AML-193 (cell line): Measurements from ENCODE around the gene TTC39C.
"Not testable (repeated sequence)": the region's sequence is repeated elsewhere in the genome, so short reads cannot be mapped to it uniquely, and the experiment has no call there.

Experiments
- DNase-seq, 2 experiments: peaks; one replicate each; lab custom pipeline; 2025; lab: John Stamatoyannopoulos, UW

The TTC39C gene

GRCh38 chr18:24054130-24054529 lies 39.6 kb downstream of the TTC39C start:
- DNase-seq, result no peak

GRCh38 chr18:24055009-24055804 lies 40.7 kb downstream of the TTC39C start:
- no peak for DNase-seq

GRCh38 chr18:24055878-24056277 lies 41.3 kb downstream of the TTC39C start:
- DNase-seq, result no peak

- DNase-seq, result no peak
These were observed 42.0 kb downstream of the TTC39C start for GRCh38 chr18:24056506-24056905.

DNA sequence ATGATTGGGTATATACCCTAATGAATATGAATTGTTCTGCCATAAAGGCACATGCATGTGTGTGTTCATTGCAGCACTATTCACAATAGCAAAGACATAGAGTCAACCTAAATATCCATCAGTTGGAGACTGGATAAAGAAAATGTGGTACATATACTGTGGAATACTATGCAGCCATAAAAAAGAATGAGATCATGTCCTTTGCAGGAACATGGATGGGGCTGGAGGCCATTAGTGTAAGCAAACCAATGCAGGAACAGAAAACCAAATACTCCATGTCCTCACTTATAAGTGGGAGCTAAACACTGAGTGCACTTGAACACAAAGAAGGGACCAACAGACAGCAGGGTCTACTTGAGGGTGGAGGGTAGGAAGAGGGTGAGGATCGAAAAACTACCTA lies 43.2 kb downstream of the TTC39C start:
- no peak for DNase-seq

- not testable (repeated sequence) for DNase-seq
These were observed 44.8 kb downstream of the TTC39C start for GRCh38 chr18:24059385-24059784.

DNA sequence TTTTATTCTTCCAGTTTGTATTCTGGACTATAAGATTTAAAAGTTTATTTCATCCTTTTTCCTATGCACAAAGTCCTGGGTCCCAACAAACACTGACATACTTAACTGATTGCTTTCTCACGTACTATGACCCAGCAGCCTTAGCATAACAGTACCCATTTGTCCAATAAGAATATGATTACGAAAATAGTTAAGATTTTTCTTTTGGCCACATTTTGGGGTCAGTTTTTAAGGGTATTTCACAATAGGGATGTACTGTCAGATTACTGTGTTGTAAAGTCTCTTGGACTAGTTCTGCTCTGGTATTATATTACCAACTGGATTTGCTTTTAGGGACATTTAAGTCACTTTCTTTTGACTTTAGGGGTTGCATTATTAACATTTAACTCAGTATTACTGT lies 46.1 kb downstream of the TTC39C start:
- DNase-seq, result no peak

- no peak for DNase-seq
These were observed 48.7 kb downstream of the TTC39C start for GRCh38 chr18:24063121-24063731.

DNA sequence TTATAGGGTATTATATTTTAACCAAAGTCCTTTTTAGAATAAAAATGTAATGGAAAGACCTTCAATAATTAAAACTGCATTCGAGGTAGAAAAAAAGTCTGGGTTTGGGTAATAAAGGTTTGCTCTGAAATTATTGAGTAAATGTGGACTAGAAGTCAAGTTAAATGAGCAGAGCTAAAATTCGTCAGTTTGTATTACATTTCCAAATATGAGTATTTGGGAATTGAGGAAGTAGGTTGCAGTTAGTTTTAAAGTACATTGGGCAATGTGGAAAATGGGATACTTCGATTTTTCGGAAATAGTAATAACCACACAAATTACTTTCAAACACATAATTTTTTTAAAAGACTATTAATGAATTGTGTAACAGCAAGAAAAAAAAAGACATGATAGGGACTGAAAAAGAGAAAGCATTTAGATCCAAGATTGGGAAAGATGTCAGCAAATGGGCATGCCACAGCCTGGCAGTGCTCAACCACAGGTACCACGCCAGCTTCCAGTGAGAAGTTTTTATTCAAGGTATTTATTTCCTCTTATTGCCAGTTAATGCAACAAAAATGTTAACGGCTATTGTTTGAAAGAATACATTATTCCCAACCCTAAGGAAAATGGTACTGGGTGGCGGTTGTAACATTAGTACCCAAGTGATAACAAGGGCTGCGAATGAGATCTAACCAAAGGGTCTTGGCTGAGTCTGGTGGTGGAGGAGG lies 50.0 kb downstream of the TTC39C start:
- no peak for DNase-seq

GRCh38 chr18:24065906-24066305 lies 51.4 kb downstream of the TTC39C start:
- DNase-seq, result no peak

DNA sequence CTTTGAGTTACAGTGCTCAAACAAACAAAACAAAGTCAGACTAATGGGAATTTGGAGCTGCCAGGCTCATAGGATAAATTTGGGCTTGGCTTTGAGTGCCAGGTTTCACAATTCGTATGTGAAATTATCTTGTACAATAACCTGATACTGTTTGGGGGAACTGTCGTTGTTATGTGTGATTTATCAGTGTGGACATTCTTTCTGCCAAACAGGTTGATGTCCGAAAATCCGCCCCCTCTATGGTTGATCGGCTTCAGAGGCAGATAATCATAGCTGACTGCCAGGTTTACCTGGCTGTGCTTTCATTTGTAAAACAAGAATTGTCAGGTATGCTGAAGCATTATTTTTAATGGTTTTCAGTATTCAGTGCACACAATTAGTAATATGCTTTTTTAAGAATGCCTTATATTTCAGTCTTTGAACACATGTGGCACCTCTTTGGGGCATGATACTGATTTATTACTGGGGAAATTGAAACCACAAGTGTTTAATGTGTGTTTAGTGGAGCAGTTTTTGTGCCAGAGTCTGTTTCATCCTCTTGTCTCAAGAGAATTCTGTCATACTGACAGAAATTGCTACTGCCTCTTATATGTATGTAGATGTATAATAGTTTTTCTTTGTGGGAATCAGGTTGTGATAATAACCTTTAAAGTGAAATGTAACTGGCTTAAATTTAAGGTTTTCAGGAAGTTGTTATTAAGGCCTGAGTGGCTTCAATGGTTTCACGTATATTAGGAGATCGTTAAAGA lies 54.6 kb downstream of the TTC39C start:
- no peak for DNase-seq

DNA sequence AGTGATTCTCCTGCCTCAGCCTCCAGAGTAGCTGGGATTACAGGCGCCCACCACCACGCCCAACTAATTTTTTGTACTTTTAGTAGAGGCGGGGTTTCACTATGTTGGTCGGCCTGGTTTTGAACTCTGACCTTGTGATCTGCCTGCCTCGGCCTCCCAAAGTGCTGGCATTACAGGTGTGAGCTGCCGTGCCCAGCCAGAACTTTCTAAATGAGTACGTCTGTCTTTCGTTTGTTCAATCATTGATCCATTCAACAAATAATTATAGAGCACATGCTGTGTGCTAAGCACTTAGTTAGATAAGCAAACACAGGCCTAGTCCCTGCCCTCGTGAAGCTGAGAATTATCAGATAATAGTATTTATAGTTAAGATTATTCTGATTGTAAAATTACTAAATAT lies 56.5 kb downstream of the TTC39C start:
- DNase-seq, result no peak

- no peak for DNase-seq
These were observed 57.2 kb downstream of the TTC39C start for GRCh38 chr18:24071779-24072178.

DNA sequence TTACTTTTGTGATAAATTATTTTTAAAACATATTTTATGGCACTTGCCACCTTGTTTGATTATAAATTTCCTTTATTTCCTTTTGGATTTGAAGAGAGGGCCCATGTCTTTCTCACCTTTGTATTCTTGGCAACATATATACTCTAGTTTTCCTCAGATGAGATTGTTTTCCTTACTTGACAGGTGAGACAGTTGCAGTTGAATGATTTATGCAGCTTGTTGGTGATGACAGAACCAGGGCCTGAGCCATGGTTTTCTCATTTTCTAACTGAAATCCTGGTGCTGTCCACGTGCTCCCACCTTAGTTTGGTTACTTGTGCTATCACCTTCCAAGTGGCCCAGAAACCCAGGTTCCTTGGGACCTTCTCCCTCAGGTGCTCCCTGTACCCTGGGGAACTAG lies 58.2 kb downstream of the TTC39C start:
- no peak for DNase-seq

- no peak for DNase-seq
These were observed 59.2 kb downstream of the TTC39C start for GRCh38 chr18:24073791-24074190.

DNA sequence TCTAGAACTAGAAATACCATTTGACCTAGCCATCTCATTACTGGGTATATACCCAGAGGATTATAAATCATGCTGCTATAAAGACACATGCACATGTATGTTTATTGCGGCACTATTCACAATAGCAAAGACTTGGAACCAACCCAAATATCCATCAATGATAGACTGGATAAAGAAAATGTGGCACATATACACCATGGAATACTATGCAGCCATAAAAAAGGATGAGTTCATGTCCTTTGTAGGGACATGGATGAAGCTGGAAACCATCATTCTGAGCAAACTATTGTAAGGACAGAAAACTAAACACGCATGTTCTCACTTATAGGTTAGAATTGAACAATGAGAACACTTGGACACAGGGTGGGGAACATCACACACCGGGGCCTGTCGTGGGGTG lies 60.2 kb downstream of the TTC39C start:
- not testable (repeated sequence) for DNase-seq

DNA sequence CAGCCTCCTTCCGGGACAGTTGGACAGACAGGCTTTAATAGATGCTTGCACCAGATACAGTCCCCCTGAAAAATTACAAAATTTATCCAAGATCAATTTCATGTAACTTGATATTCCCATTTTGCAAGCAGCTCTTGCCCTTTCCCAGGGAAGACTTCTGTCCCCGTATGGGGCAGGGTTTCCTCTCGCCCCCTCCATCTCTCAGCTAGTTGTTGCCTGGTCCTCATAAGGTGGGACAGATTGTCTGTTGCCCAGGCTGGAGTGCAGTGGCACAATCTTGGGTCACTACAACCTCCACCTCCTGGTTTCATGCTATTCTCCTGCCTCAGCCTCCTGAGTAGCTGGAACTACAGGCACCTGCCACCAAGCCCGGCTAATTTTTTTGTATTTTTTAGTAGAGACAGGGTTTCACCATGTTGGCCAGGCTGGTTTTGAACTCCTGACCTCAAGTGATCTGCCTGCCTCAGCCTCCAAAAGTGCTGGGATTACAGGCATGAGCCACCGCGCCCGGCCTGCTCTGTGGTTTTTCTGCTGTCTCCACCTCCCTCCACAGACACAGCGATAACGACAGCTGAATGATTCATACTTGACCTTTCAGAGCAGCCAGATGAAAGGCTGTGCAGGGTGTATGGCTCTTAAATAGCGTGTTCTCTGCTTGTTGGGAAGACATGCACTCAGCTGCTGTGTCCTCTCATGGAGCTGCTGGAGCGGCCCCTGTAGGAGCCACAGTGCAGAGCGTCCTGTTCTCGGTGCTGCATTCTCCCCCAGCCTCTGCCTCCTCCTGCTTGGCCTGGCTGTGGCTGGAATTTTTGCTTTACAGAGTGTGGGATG lies 61.4 kb downstream of the TTC39C start:
- DNase-seq, result peak; percentile 66 to 68

- DNase-seq, result no peak
These were observed 62.4 kb downstream of the TTC39C start for GRCh38 chr18:24076950-24077349.

GRCh38 chr18:24078391-24078790 lies 63.8 kb downstream of the TTC39C start:
- DNase-seq, result no peak

DNA sequence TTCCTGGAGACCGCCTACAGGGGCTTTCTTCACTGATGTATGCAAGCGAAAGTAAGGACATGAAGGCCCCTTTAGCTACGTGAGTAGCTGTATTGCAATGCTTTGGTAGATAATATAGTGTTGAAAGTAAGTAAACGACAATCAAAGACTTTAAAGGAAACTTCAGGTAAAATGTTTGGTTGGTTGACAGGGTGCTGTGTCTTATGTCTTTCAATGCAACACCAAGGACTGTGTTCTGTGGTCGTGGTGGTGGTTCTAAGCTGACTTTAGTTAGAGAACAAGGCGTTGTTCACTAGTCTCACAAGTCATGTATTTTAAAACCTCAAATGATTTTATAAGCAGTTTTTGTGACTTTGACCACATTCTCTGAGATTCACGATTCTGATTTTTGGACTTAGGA lies 66.3 kb downstream of the TTC39C start:
- no peak for DNase-seq

DNA sequence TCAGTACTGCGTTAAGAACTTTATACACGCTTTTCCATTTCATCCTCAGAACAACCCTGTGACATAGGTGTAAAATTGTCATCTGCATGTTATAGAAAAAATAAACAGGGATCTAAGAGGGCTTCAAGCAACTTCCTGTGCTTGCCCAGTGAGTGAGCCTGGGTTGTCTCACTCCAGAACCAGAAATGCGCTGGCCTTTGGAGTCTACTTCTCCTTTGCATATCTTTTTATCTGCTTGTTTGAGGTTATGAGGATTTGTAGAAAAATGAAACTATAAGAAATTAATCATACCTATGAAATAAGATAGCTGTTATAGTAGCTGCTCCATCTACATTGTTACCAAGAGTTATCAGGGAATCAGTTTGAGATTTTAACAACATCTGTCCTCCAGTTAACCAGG lies 69.0 kb downstream of the TTC39C start:
- no peak for DNase-seq

- DNase-seq, result no peak
These were observed 71.5 kb downstream of the TTC39C start for GRCh38 chr18:24086082-24086481.
